ENCODE data around the gene KDM5B.
A peak's percentile ranks its signal among the peaks of the same experiment; 100 is the strongest.
"Not testable (repeated sequence)": the region's sequence is repeated elsewhere in the genome, so short reads cannot be mapped to it uniquely, and the experiment has no call there.

Gene KDM5B

DNA sequence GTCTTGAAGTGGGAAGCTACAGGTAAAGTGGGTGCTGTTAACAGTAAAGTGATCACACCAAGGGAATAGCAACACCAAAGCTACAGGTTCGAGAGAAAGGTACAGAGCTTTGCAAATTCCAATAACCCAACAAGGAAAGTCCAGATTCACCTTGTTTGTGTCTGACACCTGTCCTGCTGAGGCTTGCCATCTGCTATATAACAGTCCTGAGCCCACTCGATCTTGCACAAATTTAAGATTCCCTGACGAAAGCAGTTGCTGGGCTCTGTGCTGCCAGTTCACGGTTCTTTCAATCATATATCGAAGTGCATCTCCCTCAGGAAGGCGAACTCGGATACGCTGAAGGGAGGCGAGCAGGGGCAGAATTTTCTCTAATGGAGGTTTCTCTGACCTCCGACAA, 75.0 kb downstream of the KDM5B start:
- TF ChIP-seq, protein P1, sequence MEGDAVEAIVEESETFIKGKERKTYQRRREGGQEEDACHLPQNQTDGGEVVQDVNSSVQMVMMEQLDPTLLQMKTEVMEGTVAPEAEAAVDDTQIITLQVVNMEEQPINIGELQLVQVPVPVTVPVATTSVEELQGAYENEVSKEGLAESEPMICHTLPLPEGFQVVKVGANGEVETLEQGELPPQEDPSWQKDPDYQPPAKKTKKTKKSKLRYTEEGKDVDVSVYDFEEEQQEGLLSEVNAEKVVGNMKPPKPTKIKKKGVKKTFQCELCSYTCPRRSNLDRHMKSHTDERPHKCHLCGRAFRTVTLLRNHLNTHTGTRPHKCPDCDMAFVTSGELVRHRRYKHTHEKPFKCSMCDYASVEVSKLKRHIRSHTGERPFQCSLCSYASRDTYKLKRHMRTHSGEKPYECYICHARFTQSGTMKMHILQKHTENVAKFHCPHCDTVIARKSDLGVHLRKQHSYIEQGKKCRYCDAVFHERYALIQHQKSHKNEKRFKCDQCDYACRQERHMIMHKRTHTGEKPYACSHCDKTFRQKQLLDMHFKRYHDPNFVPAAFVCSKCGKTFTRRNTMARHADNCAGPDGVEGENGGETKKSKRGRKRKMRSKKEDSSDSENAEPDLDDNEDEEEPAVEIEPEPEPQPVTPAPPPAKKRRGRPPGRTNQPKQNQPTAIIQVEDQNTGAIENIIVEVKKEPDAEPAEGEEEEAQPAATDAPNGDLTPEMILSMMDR (IDR thresholded peaks at IDR 0.05; ENCODE audit: low read depth, low read length): no peak
- Histone ChIP-seq H3K9me3 (ENCODE audit: severe bottlenecking) (no peaks in the 10 kb centered on the region), H3K27me3 (ENCODE audit: insufficient read depth, low read depth, severe bottlenecking) (no peaks in the 10 kb centered on the region), H3K4me3 (ENCODE audit: low read depth, low read length) (no peak overlapping the region), H3K36me3 (peaks cover 92% of the 10 kb centered on the region), H3K27ac (no peak overlapping the region)
- DNase-seq: no peak

DNA sequence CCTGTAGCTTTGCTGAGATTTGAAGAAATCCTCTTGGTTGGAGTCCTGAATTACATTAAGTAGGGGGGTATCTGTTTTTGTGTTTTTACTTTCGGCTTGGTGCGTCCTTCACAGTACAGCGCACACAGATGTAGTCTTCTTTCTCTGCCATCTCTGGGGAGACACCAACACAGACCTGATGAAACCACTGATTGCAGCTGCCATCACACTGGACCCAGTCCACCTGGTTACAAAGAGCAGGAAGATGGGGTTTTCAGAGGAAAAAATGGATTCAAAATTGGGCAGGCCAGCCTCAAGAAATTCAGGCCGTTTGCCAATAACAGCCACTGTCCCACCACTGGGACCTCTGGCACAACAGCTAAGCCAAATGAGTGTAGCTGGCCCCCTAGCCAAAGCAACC, 79.3 kb downstream of the KDM5B start:
- no peak overlapping the region for H3K27ac ChIP-seq
- TF ChIP-seq, protein P1 (IDR thresholded peaks at IDR 0.05; ENCODE audit: low read depth, low read length): no peak
- no peaks in the 10 kb centered on the region for H3K27me3 ChIP-seq (ENCODE audit: insufficient read depth, low read depth, severe bottlenecking)
- peaks cover 92% of the 10 kb centered on the region for H3K36me3 ChIP-seq
- no peak overlapping the region for H3K4me3 ChIP-seq (ENCODE audit: low read depth, low read length)
- DNase-seq: no peak
- H3K9me3 ChIP-seq (ENCODE audit: severe bottlenecking): no peaks in the 10 kb centered on the region

DNA sequence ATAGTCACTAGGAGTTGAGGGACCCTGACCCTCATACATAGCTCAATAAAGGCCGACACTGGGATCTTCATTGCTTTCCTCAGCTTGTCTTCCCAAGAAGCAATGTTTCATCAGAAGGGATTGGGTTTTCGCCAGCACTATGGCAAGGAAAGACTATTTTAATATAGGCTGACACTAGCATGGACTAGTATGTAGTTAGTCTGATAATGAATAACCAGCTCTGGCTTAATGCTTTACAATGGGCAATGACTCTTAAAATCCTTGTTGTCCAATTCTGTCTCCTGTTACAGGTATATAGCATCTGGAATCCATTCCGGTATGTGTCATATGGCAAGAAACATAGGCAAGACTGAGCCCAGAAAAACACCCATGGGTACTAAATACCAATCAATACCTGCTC, 82.7 kb downstream of the KDM5B start:
- peaks cover 59% of the 10 kb centered on the region for H3K36me3 ChIP-seq
- H3K9me3 ChIP-seq (ENCODE audit: severe bottlenecking): no peaks in the 10 kb centered on the region
- no peak overlapping the region for H3K4me3 ChIP-seq (ENCODE audit: low read depth, low read length)
- no peak for DNase-seq
- TF ChIP-seq, protein P1 (IDR thresholded peaks at IDR 0.05; ENCODE audit: low read depth, low read length): no peak
- H3K27me3 ChIP-seq (ENCODE audit: insufficient read depth, low read depth, severe bottlenecking): no peaks in the 10 kb centered on the region
- H3K27ac ChIP-seq: no peak overlapping the region

- Histone ChIP-seq H3K27ac (no peak overlapping the region), H3K36me3 (peaks cover 41% of the 10 kb centered on the region), H3K27me3 (ENCODE audit: insufficient read depth, low read depth, severe bottlenecking) (no peaks in the 10 kb centered on the region), H3K9me3 (ENCODE audit: severe bottlenecking) (no peaks in the 10 kb centered on the region), H3K4me3 (ENCODE audit: low read depth, low read length) (no peak overlapping the region)
- TF ChIP-seq, protein P1 (IDR thresholded peaks at IDR 0.05; ENCODE audit: low read depth, low read length): no peak
- DNase-seq: no peak
These were observed 84.5 kb downstream of the KDM5B start for GRCh38 chr1:202723708-202724107.

DNA sequence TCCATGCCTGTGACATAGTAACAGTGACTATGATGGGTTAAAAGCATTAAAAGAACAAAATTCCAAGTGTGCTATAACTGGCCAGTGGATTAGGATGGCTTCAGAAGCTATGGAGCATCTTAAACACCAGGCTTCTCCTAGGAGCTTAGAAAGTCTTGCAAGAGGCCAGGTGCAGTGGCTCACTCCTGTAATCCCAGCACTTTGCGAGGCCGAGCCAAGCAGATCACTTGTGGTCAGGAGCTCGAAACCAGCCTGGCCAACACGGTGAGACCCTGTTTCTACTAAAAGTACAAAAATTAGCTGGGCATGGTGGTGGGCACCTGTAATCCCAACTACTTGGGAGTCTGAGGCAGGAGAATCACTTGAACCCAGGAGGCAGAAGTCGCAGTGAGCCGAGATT, 85.2 kb downstream of the KDM5B start:
- DNase-seq: peak; percentile 74
- H3K4me3 ChIP-seq (ENCODE audit: low read depth, low read length); H3K9me3 ChIP-seq (ENCODE audit: severe bottlenecking); H3K27me3 ChIP-seq (ENCODE audit: insufficient read depth, low read depth, severe bottlenecking); H3K27ac ChIP-seq: not testable (repeated sequence)
- peaks cover 34% of the 10 kb centered on the region for H3K36me3 ChIP-seq

GRCh38 chr1:202716654-202717053, 91.6 kb downstream of the KDM5B start:
- H3K27me3 ChIP-seq (ENCODE audit: insufficient read depth, low read depth, severe bottlenecking): no peaks in the 10 kb centered on the region
- TF ChIP-seq, protein P1 (IDR thresholded peaks at IDR 0.05; ENCODE audit: low read depth, low read length): no peak

GRCh38 chr1:202714202-202714601, 94.0 kb downstream of the KDM5B start:
- H3K9me3 ChIP-seq (ENCODE audit: severe bottlenecking); DNase-seq; H3K4me3 ChIP-seq (ENCODE audit: low read depth, low read length); H3K36me3 ChIP-seq; H3K27me3 ChIP-seq (ENCODE audit: insufficient read depth, low read depth, severe bottlenecking); H3K27ac ChIP-seq: not testable (repeated sequence)

More at GRCh38 chr1:202716654-202717053, 91.6 kb downstream of the KDM5B start:
- DNase-seq: no peak
- Histone ChIP-seq H3K4me3 (ENCODE audit: low read depth, low read length) (no peak overlapping the region), H3K36me3 (no peaks in the 10 kb centered on the region), H3K9me3 (ENCODE audit: severe bottlenecking) (no peaks in the 10 kb centered on the region), H3K27ac (no peak overlapping the region)
